WTC11 (cell line): ENCODE data around the gene NLRP8. TPM values are rescaled to one million over a fixed set of nuclear protein-coding genes. Genes with fewer than 3 reads are reported as not detected.

Experiments used
- ATAC-seq: fragments of 200-7000 bp; cut with Tn5 transposase; 2 replicates; pipeline ENCODE4 v1.10.0; 2021; ENCODE audit warnings: mild to moderate bottlenecking, moderate library complexity
- CTCF ChIA-PET: fragments of 300-600 bp; sonication (Branson Sonifier 250); formaldehyde crosslinking; loops from one replicate; lab custom pipeline; 2021; ENCODE audit warnings: antibody characterized with exemption; lab: Charles Lee
- POLR2A ChIA-PET: fragments of 350-600 bp; sonication (Branson Sonifier 250); formaldehyde crosslinking; loops from one replicate; lab custom pipeline; 2021; ENCODE audit warnings: antibody characterized with exemption; lab: Charles Lee
- DNase-seq: peaks from one replicate; pipeline ENCODE4 v3.0.0; 2021; ENCODE audit warnings: low spot score
- H3K27ac Mint-ChIP-seq: 2 replicates; pipeline ENCODE4 v1.8.0; 2021; ENCODE audit warnings: mixed read lengths
- H3K27me3 Mint-ChIP-seq: 2 replicates; pipeline ENCODE4 v1.8.0; 2021; ENCODE audit warnings: low read depth, mild to moderate bottlenecking, moderate library complexity, mixed read lengths
- H3K36me3 Mint-ChIP-seq: 2 replicates; pipeline ENCODE4 v1.8.0; 2021; ENCODE audit warnings: mixed read lengths
- H3K4me1 Mint-ChIP-seq: 2 replicates; pipeline ENCODE4 v1.8.0; 2022; ENCODE audit warnings: mixed read lengths
- H3K4me3 Mint-ChIP-seq: 2 replicates; pipeline ENCODE4 v1.8.0; 2021; ENCODE audit warnings: mild to moderate bottlenecking, moderate library complexity, mixed read lengths
- H3K9me3 Mint-ChIP-seq: 2 replicates; pipeline ENCODE4 v1.8.0; 2021; ENCODE audit warnings: mixed read lengths
- ARID4B ChIP-seq: sonication (generic); formaldehyde crosslinking; IDR thresholded peaks from 2 replicates; pipeline ENCODE4 v1.8.0; 2023; ENCODE audit warnings: missing genetic modification reagents, mild to moderate bottlenecking, borderline replicate concordance
- ELF4 ChIP-seq: sonication (generic); formaldehyde crosslinking; IDR thresholded peaks from 2 replicates; pipeline ENCODE4 v1.8.1; 2022; ENCODE audit warnings: low read depth, mild to moderate bottlenecking, moderate library complexity, missing genetic modification reagents
- EMX1 ChIP-seq: fragments of 250-450 bp; sonication (Bioruptor Pico); IDR thresholded peaks from 2 replicates; pipeline ENCODE4 v1.8.0; 2021; ENCODE audit warnings: mild to moderate bottlenecking
- FOXJ3 ChIP-seq: sonication (generic); formaldehyde crosslinking; IDR thresholded peaks from 2 replicates; pipeline ENCODE4 v1.9.0; 2021; ENCODE audit warnings: missing genetic modification reagents, mild to moderate bottlenecking, borderline replicate concordance
- FOXK1 ChIP-seq: sonication (generic); formaldehyde crosslinking; IDR thresholded peaks from 2 replicates; pipeline ENCODE4 v1.8.0; 2022; ENCODE audit warnings: mild to moderate bottlenecking, moderate library complexity, missing genetic modification reagents
- FOXP1 ChIP-seq: sonication (generic); formaldehyde crosslinking; IDR thresholded peaks from 2 replicates; pipeline ENCODE4 v1.8.0; 2022; ENCODE audit warnings: missing genetic modification reagents, mild to moderate bottlenecking, moderate library complexity, borderline replicate concordance
- FOXP4 ChIP-seq: sonication (generic); formaldehyde crosslinking; IDR thresholded peaks from 2 replicates; pipeline ENCODE4 v1.8.0; 2022; ENCODE audit warnings: mild to moderate bottlenecking, missing genetic modification reagents
- GABPB1 ChIP-seq: sonication (generic); formaldehyde crosslinking; IDR thresholded peaks from 2 replicates; pipeline ENCODE4 v1.8.1; 2023; ENCODE audit warnings: mild to moderate bottlenecking, missing genetic modification reagents
- KAT7 ChIP-seq: sonication (generic); formaldehyde crosslinking; IDR thresholded peaks from 2 replicates; pipeline ENCODE4 v1.8.1; 2023; ENCODE audit warnings: missing genetic modification reagents, mild to moderate bottlenecking, borderline replicate concordance
- MAX ChIP-seq: sonication (generic); formaldehyde crosslinking; IDR thresholded peaks from 2 replicates; pipeline ENCODE4 v1.8.0; 2022; ENCODE audit warnings: mild to moderate bottlenecking, missing genetic modification reagents
- NFE2L1 ChIP-seq: sonication (generic); formaldehyde crosslinking; IDR thresholded peaks from 2 replicates; pipeline ENCODE4 v1.8.1; 2023; ENCODE audit warnings: missing genetic modification reagents
- NFYB ChIP-seq: sonication (generic); formaldehyde crosslinking; conservative IDR thresholded peaks from 2 replicates; pipeline ENCODE4 v1.8.0; 2022; ENCODE audit warnings: low read depth, missing genetic modification reagents
- OVOL2 ChIP-seq: fragments of 250-450 bp; sonication (Bioruptor Pico); IDR thresholded peaks from 2 replicates; pipeline ENCODE4 v1.9.0; 2021; ENCODE audit warnings: mild to moderate bottlenecking, borderline replicate concordance
- RELA ChIP-seq: sonication (generic); formaldehyde crosslinking; IDR thresholded peaks from 2 replicates; pipeline ENCODE4 v1.8.1; 2022; ENCODE audit warnings: missing genetic modification reagents, mild to moderate bottlenecking, borderline replicate concordance
- RORB ChIP-seq: fragments of 250-450 bp; sonication (Bioruptor Pico); IDR thresholded peaks from 2 replicates; pipeline ENCODE4 v1.9.0; 2021; ENCODE audit warnings: mild to moderate bottlenecking
- TEAD4 ChIP-seq: sonication (generic); formaldehyde crosslinking; IDR thresholded peaks from 2 replicates; pipeline ENCODE4 v1.8.0; 2022; ENCODE audit warnings: mild to moderate bottlenecking, missing genetic modification reagents
- TP53 ChIP-seq: sonication (generic); formaldehyde crosslinking; IDR thresholded peaks from 2 replicates; pipeline ENCODE4 v1.8.1; 2023; ENCODE audit warnings: mild to moderate bottlenecking, missing genetic modification reagents
- ZNF317 ChIP-seq: sonication (generic); formaldehyde crosslinking; IDR thresholded peaks from 2 replicates; pipeline ENCODE4 v1.8.1; 2023; ENCODE audit warnings: low read depth, mild to moderate bottlenecking, moderate library complexity, missing genetic modification reagents, borderline replicate concordance
- ZNF423 ChIP-seq: fragments of 250-450 bp; sonication (Bioruptor Pico); IDR thresholded peaks from 2 replicates; pipeline ENCODE4 v2.1.2; 2022; ENCODE audit warnings: mild to moderate bottlenecking, moderate library complexity
- total RNA-seq: library from RNA; stranded (reverse); gene quantifications from 3 replicates; pipeline ENCODE4 v1.2.3, GENCODE V29; 2021
- TF ChIP-seq, protein P1 (sequence below): sonication (generic); formaldehyde crosslinking; IDR thresholded peaks from 2 replicates; pipeline ENCODE4 v1.8.1; 2023; ENCODE audit warnings: mild to moderate bottlenecking, moderate library complexity, missing genetic modification reagents
- TF ChIP-seq, protein P2 (sequence below): fragments of 250-450 bp; sonication (Bioruptor Pico); IDR thresholded peaks from 2 replicates; pipeline ENCODE4 v1.8.0; 2021; ENCODE audit warnings: mild to moderate bottlenecking
- TF ChIP-seq, protein P3 (sequence below): fragments of 250-450 bp; sonication (Bioruptor Pico); IDR thresholded peaks from 2 replicates; pipeline ENCODE4 v2.1.2; 2022; ENCODE audit warnings: mild to moderate bottlenecking, moderate library complexity
- TF ChIP-seq, protein P4 (sequence below): sonication (generic); formaldehyde crosslinking; IDR thresholded peaks from 2 replicates; pipeline ENCODE4 v1.8.1; 2022; ENCODE audit warnings: low read depth, mild to moderate bottlenecking, moderate library complexity, missing genetic modification reagents, borderline replicate concordance

The NLRP8 gene
- total RNA-seq, 1 experiment from 2014 or later, result not detected

- H3K27ac Mint-ChIP-seq, result no peak within 1 kb of the TSS
- no peak for TF ChIP-seq MAX (CRISPR knock-in tag)
- TF ChIP-seq RORB (CRISPR knock-in tag), result no peak
- TF ChIP-seq ELF4 (CRISPR knock-in tag), result no peak
- TF ChIP-seq, protein P1, sequence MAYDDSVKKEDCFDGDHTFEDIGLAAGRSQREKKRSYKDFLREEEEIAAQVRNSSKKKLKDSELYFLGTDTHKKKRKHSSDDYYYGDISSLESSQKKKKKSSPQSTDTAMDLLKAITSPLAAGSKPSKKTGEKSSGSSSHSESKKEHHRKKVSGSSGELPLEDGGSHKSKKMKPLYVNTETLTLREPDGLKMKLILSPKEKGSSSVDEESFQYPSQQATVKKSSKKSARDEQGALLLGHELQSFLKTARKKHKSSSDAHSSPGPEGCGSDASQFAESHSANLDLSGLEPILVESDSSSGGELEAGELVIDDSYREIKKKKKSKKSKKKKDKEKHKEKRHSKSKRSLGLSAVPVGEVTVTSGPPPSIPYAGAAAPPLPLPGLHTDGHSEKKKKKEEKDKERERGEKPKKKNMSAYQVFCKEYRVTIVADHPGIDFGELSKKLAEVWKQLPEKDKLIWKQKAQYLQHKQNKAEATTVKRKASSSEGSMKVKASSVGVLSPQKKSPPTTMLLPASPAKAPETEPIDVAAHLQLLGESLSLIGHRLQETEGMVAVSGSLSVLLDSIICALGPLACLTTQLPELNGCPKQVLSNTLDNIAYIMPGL (CRISPR knock-in tag), result no peak
- no peak for TF ChIP-seq TEAD4 (CRISPR knock-in tag)
- no peak for TF ChIP-seq FOXJ3 (CRISPR knock-in tag)
- no peak for TF ChIP-seq FOXK1 (CRISPR knock-in tag)
- no peak for TF ChIP-seq GABPB1 (CRISPR knock-in tag)
- TF ChIP-seq FOXP1 (CRISPR knock-in tag), result no peak
- TF ChIP-seq ZNF423, result no peak
- no peak for TF ChIP-seq TP53 (CRISPR knock-in tag)
- TF ChIP-seq, protein P2, sequence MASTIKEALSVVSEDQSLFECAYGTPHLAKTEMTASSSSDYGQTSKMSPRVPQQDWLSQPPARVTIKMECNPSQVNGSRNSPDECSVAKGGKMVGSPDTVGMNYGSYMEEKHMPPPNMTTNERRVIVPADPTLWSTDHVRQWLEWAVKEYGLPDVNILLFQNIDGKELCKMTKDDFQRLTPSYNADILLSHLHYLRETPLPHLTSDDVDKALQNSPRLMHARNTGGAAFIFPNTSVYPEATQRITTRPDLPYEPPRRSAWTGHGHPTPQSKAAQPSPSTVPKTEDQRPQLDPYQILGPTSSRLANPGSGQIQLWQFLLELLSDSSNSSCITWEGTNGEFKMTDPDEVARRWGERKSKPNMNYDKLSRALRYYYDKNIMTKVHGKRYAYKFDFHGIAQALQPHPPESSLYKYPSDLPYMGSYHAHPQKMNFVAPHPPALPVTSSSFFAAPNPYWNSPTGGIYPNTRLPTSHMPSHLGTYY (CRISPR knock-in tag), result no peak
- no peak for TF ChIP-seq KAT7
- no peak for TF ChIP-seq RELA (CRISPR knock-in tag)
- TF ChIP-seq, protein P3, sequence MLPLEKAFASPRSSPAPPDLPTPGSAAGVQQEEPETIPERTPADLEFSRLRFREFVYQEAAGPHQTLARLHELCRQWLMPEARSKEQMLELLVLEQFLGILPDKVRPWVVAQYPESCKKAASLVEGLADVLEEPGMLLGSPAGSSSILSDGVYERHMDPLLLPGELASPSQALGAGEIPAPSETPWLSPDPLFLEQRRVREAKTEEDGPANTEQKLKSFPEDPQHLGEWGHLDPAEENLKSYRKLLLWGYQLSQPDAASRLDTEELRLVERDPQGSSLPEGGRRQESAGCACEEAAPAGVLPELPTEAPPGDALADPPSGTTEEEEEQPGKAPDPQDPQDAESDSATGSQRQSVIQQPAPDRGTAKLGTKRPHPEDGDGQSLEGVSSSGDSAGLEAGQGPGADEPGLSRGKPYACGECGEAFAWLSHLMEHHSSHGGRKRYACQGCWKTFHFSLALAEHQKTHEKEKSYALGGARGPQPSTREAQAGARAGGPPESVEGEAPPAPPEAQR (CRISPR knock-in tag), result no peak
- TF ChIP-seq NFE2L1 (CRISPR knock-in tag), result no peak
- TF ChIP-seq ARID4B, result no peak
- TF ChIP-seq NFYB (CRISPR knock-in tag), result no peak
- TF ChIP-seq, all 79 proteins: peak for 0
- Mint-ChIP-seq H3K9me3 (peaks cover 76% of the 10 kb centered on the region), H3K36me3 (peaks cover 56% of the 10 kb centered on the region), H3K27me3 (peaks cover 6% of the 10 kb centered on the region), H3K4me3 (no peak within 1 kb of the TSS), H3K4me1 (no peaks in the 10 kb centered on the region)
- ATAC-seq (no peak), DNase-seq (no peak)
- POLR2A ChIA-PET, result no interaction called here
- CTCF ChIA-PET, result no interaction called here
Observed at GRCh38 chr19:55986487-55986886, 38.9 kb downstream of the NLRP8 start, which contains the start of gene NLRP5. Gene NLRP5, plus strand, starts transcription at chr19:55986775.

GRCh38 chr19:55990831-55991230 lies 43.2 kb downstream of the NLRP8 start:
- Mint-ChIP-seq H3K27ac (no peak overlapping the region), H3K4me1 (no peaks in the 10 kb centered on the region), H3K4me3 (no peak overlapping the region), H3K36me3 (peaks cover 63% of the 10 kb centered on the region), H3K27me3 (peaks cover 28% of the 10 kb centered on the region), H3K9me3 (peaks cover 77% of the 10 kb centered on the region)
- POLR2A ChIA-PET, result no interaction called here
- DNase-seq (no peak), ATAC-seq (no peak)
- CTCF ChIA-PET, result no interaction called here
- TF ChIP-seq ZNF317 (CRISPR knock-in tag) (no peak), FOXP4 (CRISPR knock-in tag) (no peak), MAX (CRISPR knock-in tag) (no peak), EMX1 (CRISPR knock-in tag) (no peak), OVOL2 (CRISPR knock-in tag) (no peak)
- TF ChIP-seq, protein P4, sequence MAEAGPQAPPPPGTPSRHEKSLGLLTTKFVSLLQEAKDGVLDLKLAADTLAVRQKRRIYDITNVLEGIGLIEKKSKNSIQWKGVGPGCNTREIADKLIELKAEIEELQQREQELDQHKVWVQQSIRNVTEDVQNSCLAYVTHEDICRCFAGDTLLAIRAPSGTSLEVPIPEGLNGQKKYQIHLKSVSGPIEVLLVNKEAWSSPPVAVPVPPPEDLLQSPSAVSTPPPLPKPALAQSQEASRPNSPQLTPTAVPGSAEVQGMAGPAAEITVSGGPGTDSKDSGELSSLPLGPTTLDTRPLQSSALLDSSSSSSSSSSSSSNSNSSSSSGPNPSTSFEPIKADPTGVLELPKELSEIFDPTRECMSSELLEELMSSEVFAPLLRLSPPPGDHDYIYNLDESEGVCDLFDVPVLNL (CRISPR knock-in tag), result no peak
